Measurements from ENCODE around the gene ESRRB.

ESRRB gene

GRCh38 chr14:76375947-76376404 lies at the start of gene ESRRB:
TSS of gene ESRRB (plus strand) at chr14:76376137. CDS start at chr14:76376402, 265 bp downstream.
- no peak for DNase-seq (ENCODE audit: low spot score)

DNA sequence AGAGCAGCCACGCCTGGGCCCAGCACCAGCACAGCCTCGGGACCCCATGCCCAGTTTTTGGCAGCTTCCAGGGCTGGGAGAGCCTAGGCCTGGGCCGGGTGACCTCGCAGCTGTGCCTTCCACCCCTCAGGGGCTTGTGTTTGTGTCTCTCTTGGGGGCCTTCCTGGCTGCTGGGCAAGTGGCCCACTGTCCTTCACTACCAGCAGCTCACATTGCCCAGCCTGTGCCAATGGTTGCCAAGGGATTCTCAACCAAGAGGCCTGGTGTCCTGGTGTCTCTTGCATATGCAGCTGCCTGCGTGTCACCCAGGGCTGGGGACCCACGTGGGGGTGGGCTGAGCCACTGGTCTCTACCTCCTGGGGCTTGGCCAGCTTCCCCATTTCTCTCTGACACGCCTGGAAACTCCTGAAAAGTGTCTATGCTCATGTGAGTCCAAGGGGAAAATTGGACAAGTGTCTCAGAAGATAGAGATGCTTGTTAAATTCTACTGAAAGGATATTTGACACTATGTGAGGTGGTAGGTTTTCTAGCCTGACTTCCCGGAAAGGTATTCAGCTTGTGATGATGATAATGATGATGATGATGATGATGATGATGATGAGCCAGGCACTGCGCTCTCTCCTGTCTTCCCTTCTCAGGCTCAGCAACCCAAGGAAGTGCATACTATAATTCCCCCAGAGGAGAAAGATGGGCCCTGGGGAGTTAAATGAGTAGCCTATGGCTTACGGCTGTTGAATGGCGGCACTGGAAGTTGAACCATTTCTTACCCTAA lies 48.8 kb upstream of the ESRRB start:
- no peak for DNase-seq (ENCODE audit: low spot score)

DNA sequence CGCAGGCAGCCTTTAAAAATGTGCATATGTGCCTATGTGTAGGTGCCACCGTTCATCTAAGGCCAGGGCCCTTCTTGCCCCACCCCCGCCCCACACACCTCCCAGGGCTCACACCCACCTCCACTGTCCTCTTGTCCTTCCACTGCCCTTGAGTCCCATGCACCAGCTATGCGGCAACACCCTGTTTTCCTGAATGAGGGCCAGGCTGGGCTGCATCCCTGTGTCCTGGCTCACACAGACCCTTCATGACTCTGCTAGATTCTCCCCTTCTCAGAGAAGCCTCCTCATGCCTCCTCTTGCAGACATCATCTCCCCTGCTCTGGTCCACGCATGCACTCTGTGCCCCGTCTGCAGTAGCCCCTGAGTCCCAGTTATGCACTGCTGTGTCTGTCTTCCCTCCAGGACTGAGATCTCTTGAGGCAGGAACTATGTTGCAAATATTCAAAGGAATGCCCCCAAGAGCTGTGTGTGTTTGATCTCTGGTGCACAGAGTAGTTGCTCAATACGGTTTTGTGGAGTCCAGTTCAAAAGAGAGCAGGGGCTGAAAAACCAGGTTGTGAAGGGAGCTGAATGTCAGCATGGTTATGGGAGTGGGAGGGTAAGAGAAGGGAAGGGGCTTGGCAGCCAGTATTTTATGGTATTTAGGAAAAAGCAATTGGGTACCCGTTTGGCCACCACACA lies 47.3 kb upstream of the ESRRB start:
- DNase-seq (ENCODE audit: low spot score): no peak

- DNase-seq (ENCODE audit: low spot score): no peak
These were observed 46.6 kb upstream of the ESRRB start for GRCh38 chr14:76329154-76329928.

DNA sequence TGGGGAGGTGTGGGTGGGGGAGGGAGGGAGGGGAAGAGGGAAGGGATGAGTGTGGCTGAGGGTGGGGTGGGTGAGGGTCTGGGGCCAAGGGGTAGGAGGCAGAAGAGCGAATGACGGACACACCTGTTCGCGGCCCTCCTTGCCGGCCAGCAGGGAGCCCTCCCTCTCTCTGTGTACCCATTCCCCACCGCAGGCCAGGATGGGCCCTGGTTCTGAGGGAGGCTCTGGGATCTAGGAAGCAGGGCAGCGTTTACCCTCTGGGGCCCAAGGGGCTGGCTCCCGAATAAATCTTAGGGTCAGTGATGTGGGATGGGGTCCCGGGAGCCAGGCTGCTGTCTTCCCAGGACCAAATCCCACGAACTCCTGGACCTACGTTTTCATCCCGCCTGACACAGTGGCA lies 46.0 kb upstream of the ESRRB start:
- no peak for DNase-seq (ENCODE audit: low spot score)

GRCh38 chr14:76330411-76331327 lies 45.3 kb upstream of the ESRRB start:
- no peak for DNase-seq (ENCODE audit: low spot score)

DNA sequence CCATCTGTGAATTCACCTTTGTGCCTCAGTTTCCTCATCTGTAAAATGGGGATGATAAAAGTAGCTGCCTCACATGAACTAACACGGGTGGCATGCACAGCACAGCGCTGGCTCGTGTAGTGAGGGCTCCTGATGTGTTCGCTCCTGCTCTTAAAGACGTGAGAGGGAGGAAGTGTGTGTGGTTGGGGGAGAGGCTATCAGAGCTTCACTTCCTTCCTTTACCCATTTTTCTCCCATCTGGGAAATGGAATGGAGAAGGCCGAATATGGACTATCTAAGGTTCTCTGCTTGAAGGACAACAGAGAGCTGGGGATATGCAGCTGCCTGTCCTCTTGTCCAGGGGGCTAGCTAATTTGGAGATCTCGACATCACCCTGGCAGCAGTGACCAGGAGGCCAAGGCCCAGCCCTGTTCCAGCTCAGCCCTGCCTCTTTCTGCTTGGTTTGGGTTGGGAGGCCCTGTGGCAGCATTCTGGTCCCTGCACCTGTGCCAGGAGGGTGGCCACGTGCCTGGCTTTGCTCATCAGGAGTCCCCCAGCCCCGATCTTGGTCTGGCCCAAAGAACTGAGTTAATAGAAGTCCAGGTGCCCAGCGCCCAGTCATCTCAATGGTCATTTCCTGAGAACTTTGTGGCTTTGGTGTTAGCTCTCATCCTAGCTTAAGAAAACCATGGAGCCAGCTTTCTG lies 44.5 kb upstream of the ESRRB start:
- DNase-seq (ENCODE audit: low spot score): no peak

DNA sequence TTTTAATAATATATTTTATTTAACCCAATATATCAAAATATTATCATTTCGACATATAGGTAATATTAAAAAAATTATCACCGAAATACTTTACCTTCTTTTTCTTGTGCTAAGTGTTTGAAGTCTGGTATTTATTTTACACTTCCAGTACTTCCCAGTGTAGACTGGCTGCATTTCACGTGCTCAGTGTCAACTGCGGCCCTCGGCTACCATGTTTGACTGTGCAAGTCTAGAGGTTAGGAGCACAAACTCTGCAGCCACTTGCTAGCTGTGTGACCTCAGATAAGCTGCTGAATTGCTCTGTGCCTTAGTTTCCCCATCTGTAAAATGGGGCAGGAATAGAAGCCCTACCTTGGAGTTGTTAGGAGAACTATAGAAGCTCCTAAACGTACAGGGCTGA lies 42.3 kb upstream of the ESRRB start:
- DNase-seq (ENCODE audit: low spot score): no peak

DNA sequence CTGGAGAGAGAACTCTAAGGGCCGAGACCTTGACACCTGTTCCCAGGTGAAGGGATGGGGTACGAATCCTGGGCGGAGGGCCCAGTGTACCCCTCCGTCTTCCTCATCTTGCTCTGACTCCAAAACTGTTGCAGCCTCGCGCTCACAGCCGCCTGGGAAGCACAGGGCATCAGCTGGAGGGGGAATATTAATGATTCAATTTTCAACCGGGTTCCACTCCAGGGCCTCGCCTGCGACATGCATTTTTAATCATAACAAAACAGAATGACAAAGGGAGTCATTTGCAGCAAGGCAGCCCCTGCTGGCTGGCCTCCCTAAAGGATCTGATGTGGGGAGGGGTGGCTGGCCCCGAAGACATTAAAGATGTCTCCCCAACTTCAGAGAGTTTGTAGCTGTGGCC lies 41.6 kb upstream of the ESRRB start:
- DNase-seq (ENCODE audit: low spot score): no peak

GRCh38 chr14:76336876-76337275 lies 39.1 kb upstream of the ESRRB start:
- no peak for DNase-seq (ENCODE audit: low spot score)

DNA sequence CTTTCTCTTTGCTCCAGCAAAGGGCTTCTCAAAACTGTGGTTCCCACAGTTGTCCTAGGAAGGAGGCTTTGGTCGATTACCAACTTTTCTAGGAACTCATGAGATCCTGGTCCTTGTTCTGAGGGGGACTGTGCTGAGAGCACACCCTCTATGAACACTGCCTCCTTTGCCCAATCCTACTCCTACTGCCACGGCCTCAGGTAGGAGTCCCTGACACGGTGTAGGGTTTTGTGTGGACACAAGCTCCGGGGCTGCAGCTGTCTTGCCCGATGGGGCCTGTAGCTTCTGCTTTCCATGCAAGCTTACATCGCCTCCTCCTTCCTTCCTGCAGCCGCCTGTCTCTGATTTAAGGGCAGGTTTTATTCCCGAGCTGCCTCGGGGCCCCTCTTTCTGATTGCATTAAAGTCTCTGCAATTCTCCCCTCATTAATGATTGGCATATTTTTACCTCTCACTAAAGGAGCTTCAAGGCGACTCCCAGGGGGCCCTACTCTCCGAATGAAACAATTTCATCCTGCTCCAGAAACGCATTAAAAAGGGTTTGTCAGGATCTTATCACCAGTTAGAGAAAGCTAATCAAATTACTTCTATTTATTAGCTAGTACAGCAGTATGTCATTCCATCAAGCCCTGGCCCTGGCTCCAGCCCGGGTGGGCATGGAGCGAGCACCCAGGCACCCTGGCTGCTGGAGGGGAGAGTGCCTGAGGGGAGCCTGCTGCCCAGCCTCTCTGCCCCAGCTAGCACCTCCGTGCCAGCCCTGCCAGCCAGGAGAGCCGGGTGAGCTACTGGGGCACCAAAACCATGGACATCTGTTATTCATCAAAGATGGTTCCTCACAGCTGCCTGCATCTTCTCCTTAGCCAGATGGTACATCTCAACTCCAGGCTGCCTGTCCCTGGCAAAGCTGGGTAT lies 38.0 kb upstream of the ESRRB start:
- DNase-seq (ENCODE audit: low spot score): no peak

DNA sequence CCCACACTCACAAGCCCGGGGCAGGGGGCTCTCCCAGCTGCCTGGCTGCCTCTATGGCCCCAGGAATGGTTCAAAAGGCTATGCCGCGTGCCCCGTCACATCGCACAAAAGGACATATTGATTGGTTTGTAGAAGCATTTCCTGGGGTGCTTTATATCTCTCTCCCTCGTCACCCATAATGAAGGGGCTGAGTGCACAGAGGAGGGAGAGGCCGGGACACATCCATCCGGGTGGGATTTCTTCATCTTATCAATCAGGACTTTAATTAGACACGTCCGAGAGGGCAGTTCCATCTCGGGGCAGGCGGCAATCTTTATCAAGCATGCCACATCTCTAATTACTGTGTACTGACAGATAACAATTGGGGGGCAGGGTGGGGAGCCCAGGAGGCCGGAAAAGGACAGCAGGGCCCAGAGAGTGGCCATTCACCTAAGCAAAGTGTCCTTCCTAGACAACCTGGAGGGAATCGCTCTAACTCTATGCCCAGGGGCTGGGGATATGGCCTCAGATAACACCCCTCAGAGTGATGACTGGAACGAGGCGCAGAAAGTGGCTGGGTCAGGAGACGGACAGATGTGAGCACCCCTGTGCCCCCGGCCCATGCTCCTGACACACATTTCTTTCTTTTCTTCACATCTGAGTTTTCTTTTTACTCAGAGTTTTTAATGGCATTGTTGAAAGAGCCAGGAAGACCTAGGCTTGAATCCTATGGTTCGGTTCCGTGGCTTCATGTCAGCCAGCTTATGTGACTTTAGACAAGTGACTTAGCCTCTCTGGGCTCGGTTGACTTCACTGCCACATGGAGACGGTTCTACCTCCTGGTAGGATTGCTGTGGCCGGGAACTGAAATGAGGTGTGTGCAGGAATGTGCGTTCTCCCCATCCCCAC lies 36.0 kb upstream of the ESRRB start:
- no peak for DNase-seq (ENCODE audit: low spot score)

DNA sequence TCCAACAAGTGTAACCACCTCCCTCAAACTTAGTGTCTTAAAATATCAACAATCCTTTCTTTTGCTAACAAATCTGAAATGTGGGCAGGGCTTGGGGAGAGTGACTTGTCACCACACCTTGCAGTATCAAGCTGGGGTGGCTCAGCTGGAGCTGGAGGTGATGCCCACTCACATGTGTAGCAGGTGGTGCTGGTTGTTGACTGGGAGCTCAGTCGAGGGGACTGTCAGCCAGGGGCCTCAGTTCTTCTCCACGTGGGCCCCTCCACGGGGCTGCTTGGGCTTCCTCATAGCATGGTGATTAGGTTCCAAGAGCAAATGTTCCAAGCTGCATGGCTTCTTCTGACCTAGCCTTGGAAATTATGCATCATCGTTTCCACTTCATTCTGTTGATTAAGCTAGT lies 32.6 kb upstream of the ESRRB start:
- DNase-seq (ENCODE audit: low spot score): no peak

DNA sequence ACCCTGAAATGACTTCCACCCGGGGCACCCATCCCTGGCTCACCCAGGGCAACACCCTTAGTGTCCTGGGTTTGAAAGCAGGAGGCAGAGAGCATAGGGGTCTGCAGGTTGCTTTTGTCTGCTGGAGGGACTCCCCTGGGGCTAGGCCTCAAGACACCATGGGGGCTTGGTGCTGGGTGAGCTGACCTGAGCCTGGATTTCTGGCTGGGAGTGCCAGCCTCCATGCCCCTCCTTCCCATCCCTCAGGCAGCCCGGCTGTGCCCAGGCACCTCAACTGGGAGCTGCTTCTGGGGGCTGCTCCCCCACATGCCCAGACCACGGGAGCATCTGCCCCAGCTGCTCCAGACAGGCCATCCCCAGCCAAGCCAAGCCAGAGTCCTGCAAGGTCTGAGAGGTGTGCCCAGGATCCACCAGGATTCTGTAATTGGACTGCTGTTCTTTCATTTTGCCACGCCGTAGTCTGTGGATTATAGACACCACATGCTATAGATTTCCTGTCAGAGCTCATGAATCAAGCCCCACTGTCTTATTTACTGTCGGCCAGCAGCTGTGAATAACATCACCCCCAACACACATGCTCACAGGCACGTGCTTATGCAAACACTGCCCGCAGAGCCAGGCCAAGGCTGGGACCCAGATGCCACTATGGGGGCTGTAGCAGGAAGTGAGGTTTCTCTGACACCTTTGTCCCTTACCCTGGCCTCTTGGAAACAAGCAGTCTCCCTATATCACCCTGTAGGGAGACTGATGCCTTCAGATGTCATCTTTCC lies 29.4 kb upstream of the ESRRB start:
- no peak for DNase-seq (ENCODE audit: low spot score)

DNA sequence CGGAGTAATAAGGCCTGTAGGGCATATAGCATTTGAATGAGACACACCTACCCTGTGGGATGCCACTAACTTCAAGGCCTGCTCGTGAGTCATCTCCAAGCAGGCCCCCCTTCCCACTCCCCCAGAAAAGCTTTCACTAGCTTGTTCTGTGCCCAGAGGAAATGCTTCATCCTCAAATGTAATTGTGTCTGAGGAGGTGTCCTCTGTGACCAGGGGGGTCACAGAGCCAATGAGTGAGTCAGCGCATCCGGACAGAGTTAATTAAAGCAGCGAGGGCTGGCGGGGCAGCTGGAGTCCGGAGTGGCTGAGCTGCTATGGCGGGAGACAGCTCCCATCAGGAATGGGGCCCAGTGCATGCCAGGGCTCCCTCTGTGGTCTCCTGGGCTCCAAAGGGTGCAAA lies 27.0 kb upstream of the ESRRB start:
- DNase-seq (ENCODE audit: low spot score): peak; percentile 86

GRCh38 chr14:76349993-76350392 lies 25.9 kb upstream of the ESRRB start:
- DNase-seq (ENCODE audit: low spot score): no peak

DNA sequence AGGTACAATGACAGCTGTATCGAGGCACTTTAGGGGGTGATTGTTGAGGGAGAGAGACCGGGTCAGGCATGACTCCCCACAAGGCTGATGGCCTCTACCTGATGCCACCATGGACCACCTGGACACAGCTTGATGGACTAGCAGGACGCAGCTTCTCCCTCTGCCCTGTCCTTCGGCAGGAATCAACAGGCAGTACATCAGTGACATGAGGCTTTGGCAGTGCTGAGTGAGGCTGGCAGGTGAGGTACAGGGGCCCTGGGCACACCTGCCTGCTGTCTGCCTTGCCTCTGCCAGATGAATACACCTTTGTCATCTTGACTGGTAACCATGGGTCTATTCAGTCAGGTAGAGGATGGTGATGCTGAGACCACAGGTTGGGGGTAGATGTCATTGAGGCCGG lies 25.3 kb upstream of the ESRRB start:
- DNase-seq (ENCODE audit: low spot score): no peak

- DNase-seq (ENCODE audit: low spot score): no peak
These were observed 24.0 kb upstream of the ESRRB start for GRCh38 chr14:76351941-76352340.
